ENCODE results near the gene SOSTDC1.

DNA sequence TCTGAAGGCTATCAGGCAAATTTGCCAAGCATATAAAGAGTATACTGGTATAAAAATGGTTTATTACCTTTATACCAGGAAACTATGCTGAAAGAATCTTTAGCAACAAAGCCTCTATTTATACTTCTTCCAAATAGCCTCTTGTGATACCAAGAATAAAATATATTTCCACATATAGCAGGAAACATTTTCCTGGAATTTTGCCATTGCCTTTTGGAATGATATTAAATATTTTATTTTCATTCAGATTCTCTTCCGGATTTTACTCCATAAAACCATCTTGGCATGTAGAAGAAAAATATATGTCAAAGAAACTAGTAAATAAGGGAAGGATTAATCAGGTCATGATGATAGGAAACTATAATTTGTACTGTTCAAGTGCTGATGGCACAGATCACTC, 17.7 kb downstream of the SOSTDC1 start:
- TF ChIP-seq, protein P1, sequence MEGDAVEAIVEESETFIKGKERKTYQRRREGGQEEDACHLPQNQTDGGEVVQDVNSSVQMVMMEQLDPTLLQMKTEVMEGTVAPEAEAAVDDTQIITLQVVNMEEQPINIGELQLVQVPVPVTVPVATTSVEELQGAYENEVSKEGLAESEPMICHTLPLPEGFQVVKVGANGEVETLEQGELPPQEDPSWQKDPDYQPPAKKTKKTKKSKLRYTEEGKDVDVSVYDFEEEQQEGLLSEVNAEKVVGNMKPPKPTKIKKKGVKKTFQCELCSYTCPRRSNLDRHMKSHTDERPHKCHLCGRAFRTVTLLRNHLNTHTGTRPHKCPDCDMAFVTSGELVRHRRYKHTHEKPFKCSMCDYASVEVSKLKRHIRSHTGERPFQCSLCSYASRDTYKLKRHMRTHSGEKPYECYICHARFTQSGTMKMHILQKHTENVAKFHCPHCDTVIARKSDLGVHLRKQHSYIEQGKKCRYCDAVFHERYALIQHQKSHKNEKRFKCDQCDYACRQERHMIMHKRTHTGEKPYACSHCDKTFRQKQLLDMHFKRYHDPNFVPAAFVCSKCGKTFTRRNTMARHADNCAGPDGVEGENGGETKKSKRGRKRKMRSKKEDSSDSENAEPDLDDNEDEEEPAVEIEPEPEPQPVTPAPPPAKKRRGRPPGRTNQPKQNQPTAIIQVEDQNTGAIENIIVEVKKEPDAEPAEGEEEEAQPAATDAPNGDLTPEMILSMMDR (conservative IDR thresholded peaks at IDR 0.05; ENCODE audit: low read depth, low read length): no peak
- no peak for TF ChIP-seq EZH2 (IDR thresholded peaks at IDR 0.05; ENCODE audit: borderline replicate concordance, low read depth, low read length, poor library complexity, severe bottlenecking)
